A673 (cell line): ENCODE data around the gene ACKR1. TPM values are rescaled to one million over a fixed set of nuclear protein-coding genes. Genes with fewer than 3 reads are reported as not detected.

ENCODE experiments used
- BruUV-seq: library from RNA; stranded (reverse); fragments of 400-500 nt; replicated peaks from 2 replicates; lab custom pipeline; 2021; lab: Mats Ljungman, UMichigan
- CTCF ChIA-PET: fragments of 300-600 bp; sonication (Branson Sonifier 250); formaldehyde crosslinking; loops from one replicate; lab custom pipeline; 2022; ENCODE audit warnings: antibody characterized with exemption; lab: Charles Lee
- POLR2A ChIA-PET: fragments of 300-600 bp; sonication (Branson Sonifier 250); formaldehyde crosslinking; loops from one replicate; lab custom pipeline; 2022; ENCODE audit warnings: antibody characterized with exemption; ENCODE audit not compliant: low non-redundant PET; lab: Charles Lee
- DNase-seq: peaks from one replicate; pipeline ENCODE4 v3.0.0-alpha.2; 2015; ENCODE audit warnings: low spot score
- H3K27ac ChIP-seq: fragments of 200-600 bp; sonication (generic); 2 replicates; pipeline ENCODE4 v1.5.1; 2016; ENCODE audit warnings: mixed run types, low read depth, mild to moderate bottlenecking, mixed read lengths, antibody characterized with exemption, low read length; ENCODE audit not compliant: poor library complexity, severe bottlenecking
- H3K27me3 ChIP-seq: fragments of 200-600 bp; sonication (generic); replicated peaks from 2 replicates; pipeline ENCODE4 v1.6.1; 2017; ENCODE audit warnings: mixed run types, low read depth, mild to moderate bottlenecking, mixed read lengths, antibody characterized with exemption, low read length; ENCODE audit not compliant: insufficient read depth, poor library complexity
- H3K36me3 ChIP-seq: fragments of 200-600 bp; sonication (generic); 2 replicates; pipeline ENCODE4 v1.6.1; 2016; ENCODE audit warnings: mixed run types, mild to moderate bottlenecking, mixed read lengths, antibody characterized with exemption, low read length; ENCODE audit not compliant: insufficient read depth, poor library complexity, severe bottlenecking
- H3K4me1 ChIP-seq: fragments of 200-600 bp; sonication (generic); 2 replicates; pipeline ENCODE4 v1.6.1; 2017; ENCODE audit warnings: mixed run types, mild to moderate bottlenecking, mixed read lengths, antibody characterized with exemption, low read length; ENCODE audit not compliant: insufficient read depth, poor library complexity, severe bottlenecking
- H3K4me3 ChIP-seq: fragments of 200-600 bp; sonication (generic); 2 replicates; pipeline ENCODE4 v1.5.1; 2016; ENCODE audit warnings: low read depth, mixed run types, mild to moderate bottlenecking, mixed read lengths, low read length; ENCODE audit not compliant: poor library complexity, severe bottlenecking
- H3K9me3 ChIP-seq: fragments of 200-600 bp; sonication (generic); 2 replicates; pipeline ENCODE4 v1.6.1; 2016; ENCODE audit warnings: mixed run types, low read depth, mild to moderate bottlenecking, mixed read lengths, antibody characterized with exemption, low read length; ENCODE audit not compliant: poor library complexity, severe bottlenecking
- CTCF ChIP-seq: fragments of 300-800, 200-600 bp; sonication (generic); conservative IDR thresholded peaks from 2 replicates; pipeline ENCODE4 v1.5.1; 2017; ENCODE audit warnings: low read depth, mild to moderate bottlenecking, antibody characterized with exemption, low read length, moderate library complexity, mixed read lengths
- EZH2 ChIP-seq: fragments of 200-600 bp; sonication (generic); IDR thresholded peaks from 2 replicates; pipeline ENCODE4 v1.6.1; 2017; ENCODE audit warnings: borderline replicate concordance, low read depth, mild to moderate bottlenecking, mixed read lengths, antibody characterized with exemption, low read length; ENCODE audit not compliant: poor library complexity, severe bottlenecking
- intact Hi-C: fragments of 100-400 bp; cut with micrococcal nuclease; formaldehyde crosslinking; loops from one replicate; pipeline ENCODE4 v1.10.0; 2022; ENCODE audit not compliant: unreplicated experiment
- total RNA-seq: library from RNA; stranded (reverse); gene quantifications from 2 replicates; pipeline ENCODE4 v1.2.3, GENCODE V29; 2021

Gene ACKR1
- total RNA-seq, 1 experiment from 2014 or later, result not detected

- no peaks in the 10 kb centered on the region for H3K9me3 ChIP-seq
- no peak overlapping the region for H3K27ac ChIP-seq
- TF ChIP-seq CTCF (no peak), EZH2 (no peak)
- H3K27me3 ChIP-seq, result peaks cover 78% of the 10 kb centered on the region
- intact Hi-C loops, result no loop called here
- no peaks in the 10 kb centered on the region for H3K4me1 ChIP-seq
- ChIA-PET CTCF (no interaction called here), POLR2A (no interaction called here)
- BruUV-seq, result no TSS peak
- H3K4me3 ChIP-seq, result no peak overlapping the region
- no peak for DNase-seq
- no peaks in the 10 kb centered on the region for H3K36me3 ChIP-seq
These were observed 2.4 kb downstream of the ACKR1 start for GRCh38 chr1:159207080-159207479.

- H3K36me3 ChIP-seq, result no peaks in the 10 kb centered on the region
- CTCF ChIA-PET, result no interaction called here
- H3K4me1 ChIP-seq, result no peaks in the 10 kb centered on the region
- TF ChIP-seq CTCF (no peak), EZH2 (no peak)
- no peak for DNase-seq
- H3K27ac ChIP-seq, result no peak overlapping the region
- intact Hi-C loops, result no loop called here
- BruUV-seq, result no TSS peak
- POLR2A ChIA-PET, result no interaction called here
- no peak overlapping the region for H3K4me3 ChIP-seq
- H3K27me3 ChIP-seq, result peaks cover 78% of the 10 kb centered on the region
- no peaks in the 10 kb centered on the region for H3K9me3 ChIP-seq
These were observed 3.1 kb downstream of the ACKR1 start for GRCh38 chr1:159207774-159208173.

GRCh38 chr1:159208175-159208825, 3.6 kb downstream of the ACKR1 start:
- no peak overlapping the region for H3K4me3 ChIP-seq
- H3K9me3 ChIP-seq, result no peaks in the 10 kb centered on the region
- POLR2A ChIA-PET, result no interaction called here
- intact Hi-C loops, result no loop called here
- no peak for DNase-seq
- no peaks in the 10 kb centered on the region for H3K4me1 ChIP-seq
- no peak overlapping the region for H3K27ac ChIP-seq
- CTCF ChIA-PET, result interaction anchor here (0.6 kb wide), 1 partner anchor 9 kb away, joined by 4 read pairs; no protein-coding TSS in a partner anchor
- TF ChIP-seq CTCF, result no peak
- no peak for TF ChIP-seq EZH2
- no TSS peak for BruUV-seq
- H3K36me3 ChIP-seq, result no peaks in the 10 kb centered on the region
- peaks cover 76% of the 10 kb centered on the region for H3K27me3 ChIP-seq
